IPS-20b (cell line): ENCODE results near the gene GALK2.

Experiments
- H3K27ac ChIP-seq: one replicate; pipeline ENCODE4 v1.5.1; 2013; ENCODE audit warnings: low read length
- H3K27me3 ChIP-seq: 2 replicates; pipeline ENCODE4 v1.6.1; 2013; ENCODE audit warnings: mild to moderate bottlenecking, low read length, inconsistent platforms; ENCODE audit not compliant: insufficient read depth
- H3K36me3 ChIP-seq: 2 replicates; pipeline ENCODE4 v1.6.1; 2013; ENCODE audit warnings: low read depth, mild to moderate bottlenecking, inconsistent platforms, low read length, moderate library complexity; ENCODE audit not compliant: insufficient read depth
- H3K4me1 ChIP-seq: 2 replicates; pipeline ENCODE4 v1.6.1; 2013; ENCODE audit warnings: mild to moderate bottlenecking, control low read depth, inconsistent platforms, low read length, moderate library complexity; ENCODE audit not compliant: insufficient read depth
- H3K4me3 ChIP-seq: 2 replicates; pipeline ENCODE4 v1.5.1; 2013; ENCODE audit warnings: mild to moderate bottlenecking, low read length, inconsistent platforms
- H3K9ac ChIP-seq: 2 replicates; pipeline ENCODE4 v1.6.1; 2013; ENCODE audit warnings: low read depth, mild to moderate bottlenecking, inconsistent platforms, low read length, moderate library complexity
- H3K9me3 ChIP-seq: 2 replicates; pipeline ENCODE4 v1.6.1; 2013; ENCODE audit warnings: mild to moderate bottlenecking, low read depth, low read length, inconsistent platforms; ENCODE audit not compliant: insufficient read depth

GALK2 gene

GRCh38 chr15:49169880-49170597 is at the start of gene GALK2:
Gene GALK2, plus strand, starts transcription at chr15:49170247. Its CDS starts 76 bp downstream, at chr15:49170323.
- no peaks in the 10 kb centered on the region for H3K4me1 ChIP-seq
- H3K9me3 ChIP-seq = no peaks in the 10 kb centered on the region
- H3K36me3 ChIP-seq = no peaks in the 10 kb centered on the region
- peak within 1 kb of the TSS; percentile 18 for H3K27ac ChIP-seq
- H3K9ac ChIP-seq = peak within 1 kb of the TSS; percentile 82; the same call in 1 of the 2 replicates
- H3K4me3 ChIP-seq = peak within 1 kb of the TSS; percentile 84
- peaks cover 10% of the 10 kb centered on the region for H3K27me3 ChIP-seq

- Histone ChIP-seq H3K9ac (no peak overlapping the region), H3K36me3 (peaks cover 16% of the 10 kb centered on the region; the same call in 1 of the 2 replicates), H3K4me1 (peaks cover 2% of the 10 kb centered on the region; the same call in 1 of the 2 replicates), H3K27ac (no peak overlapping the region), H3K4me3 (no peak overlapping the region), H3K27me3 (no peaks in the 10 kb centered on the region), H3K9me3 (no peaks in the 10 kb centered on the region)
These were observed 49.2 kb upstream of the GALK2 start for GRCh38 chr15:49120832-49121231.

- Histone ChIP-seq H3K27ac (no peak overlapping the region), H3K4me3 (no peak overlapping the region), H3K9me3 (no peaks in the 10 kb centered on the region), H3K27me3 (no peaks in the 10 kb centered on the region), H3K9ac (no peak overlapping the region), H3K4me1 (peaks cover 2% of the 10 kb centered on the region; the same call in 1 of the 2 replicates), H3K36me3 (peaks cover 23% of the 10 kb centered on the region)
These were observed 48.1 kb upstream of the GALK2 start for GRCh38 chr15:49121901-49122300.

GRCh38 chr15:49122541-49123062 is 47.4 kb upstream of the GALK2 start:
- H3K4me3 ChIP-seq = no peak overlapping the region
- H3K4me1 ChIP-seq = peaks cover 2% of the 10 kb centered on the region; the same call in 1 of the 2 replicates
- no peaks in the 10 kb centered on the region for H3K27me3 ChIP-seq
- no peaks in the 10 kb centered on the region for H3K9me3 ChIP-seq
- peaks cover 30% of the 10 kb centered on the region for H3K36me3 ChIP-seq
- H3K27ac ChIP-seq = no peak overlapping the region
- no peak overlapping the region for H3K9ac ChIP-seq

GRCh38 chr15:49124371-49124770 is 45.7 kb upstream of the GALK2 start:
- Histone ChIP-seq H3K27ac (no peak overlapping the region), H3K4me3 (no peak overlapping the region), H3K9me3 (no peaks in the 10 kb centered on the region), H3K9ac (no peak overlapping the region), H3K36me3 (peaks cover 48% of the 10 kb centered on the region), H3K4me1 (peaks cover 2% of the 10 kb centered on the region; the same call in 1 of the 2 replicates), H3K27me3 (no peaks in the 10 kb centered on the region)

- no peak overlapping the region for H3K4me3 ChIP-seq
- H3K27ac ChIP-seq = no peak overlapping the region
- H3K4me1 ChIP-seq = no peaks in the 10 kb centered on the region
- H3K9ac ChIP-seq = no peak overlapping the region
- no peaks in the 10 kb centered on the region for H3K27me3 ChIP-seq
- H3K9me3 ChIP-seq = no peaks in the 10 kb centered on the region
- peaks cover 100% of the 10 kb centered on the region for H3K36me3 ChIP-seq
These were observed 38.6 kb upstream of the GALK2 start for GRCh38 chr15:49131403-49131802.

- no peaks in the 10 kb centered on the region for H3K4me1 ChIP-seq
- peaks cover 99% of the 10 kb centered on the region for H3K36me3 ChIP-seq
- H3K4me3 ChIP-seq = no peak overlapping the region
- H3K27ac ChIP-seq = no peak overlapping the region
- no peaks in the 10 kb centered on the region for H3K27me3 ChIP-seq
- H3K9ac ChIP-seq = no peak overlapping the region
- H3K9me3 ChIP-seq = no peaks in the 10 kb centered on the region
These were observed 35.2 kb upstream of the GALK2 start for GRCh38 chr15:49134683-49135341.

- peaks cover 98% of the 10 kb centered on the region for H3K36me3 ChIP-seq
- no peak overlapping the region for H3K27ac ChIP-seq
- no peak overlapping the region for H3K4me3 ChIP-seq
- H3K9me3 ChIP-seq = no peaks in the 10 kb centered on the region
- H3K4me1 ChIP-seq = no peaks in the 10 kb centered on the region
- no peaks in the 10 kb centered on the region for H3K27me3 ChIP-seq
- no peak overlapping the region for H3K9ac ChIP-seq
These were observed 34.6 kb upstream of the GALK2 start for GRCh38 chr15:49135342-49135857.

GRCh38 chr15:49135911-49136310 is 34.1 kb upstream of the GALK2 start:
- Histone ChIP-seq H3K9me3 (no peaks in the 10 kb centered on the region), H3K4me1 (no peaks in the 10 kb centered on the region), H3K36me3 (peaks cover 98% of the 10 kb centered on the region), H3K9ac (no peak overlapping the region), H3K27me3 (no peaks in the 10 kb centered on the region), H3K4me3 (no peak overlapping the region), H3K27ac (no peak overlapping the region)

- Histone ChIP-seq H3K4me3 (no peak overlapping the region), H3K27ac (no peak overlapping the region), H3K4me1 (no peaks in the 10 kb centered on the region), H3K9ac (no peak overlapping the region), H3K27me3 (no peaks in the 10 kb centered on the region), H3K36me3 (peaks cover 98% of the 10 kb centered on the region), H3K9me3 (no peaks in the 10 kb centered on the region)
These were observed 32.2 kb upstream of the GALK2 start for GRCh38 chr15:49137861-49138260.

GRCh38 chr15:49145651-49146609 is 24.1 kb upstream of the GALK2 start:
- H3K27ac ChIP-seq = no peak overlapping the region
- no peak overlapping the region for H3K4me3 ChIP-seq
- peaks cover 4% of the 10 kb centered on the region; the same call in 1 of the 2 replicates for H3K4me1 ChIP-seq
- peaks cover 43% of the 10 kb centered on the region for H3K36me3 ChIP-seq
- no peaks in the 10 kb centered on the region for H3K9me3 ChIP-seq
- H3K27me3 ChIP-seq = no peaks in the 10 kb centered on the region
- H3K9ac ChIP-seq = no peak overlapping the region
